OCI-LY1 (cell line): Measurements from ENCODE around the gene RBP4.

Experiments
- H2AFZ ChIP-seq: fragments of 200-600 bp; sonication (generic), shearing (Covaris generic); 2 replicates; pipeline ENCODE4 v1.6.0; 2014; ENCODE audit warnings: antibody characterized with exemption, mild to moderate bottlenecking, low read length
- H3F3A ChIP-seq: fragments of 200-600 bp; sonication (generic), shearing (Covaris generic); 2 replicates; pipeline ENCODE4 v1.6.0; 2014; ENCODE audit warnings: mild to moderate bottlenecking, antibody characterized with exemption, low read length, moderate library complexity; ENCODE audit not compliant: insufficient read depth
- H3K27ac ChIP-seq: fragments of 200-600 bp; sonication (generic); 2 replicates; pipeline ENCODE4 v1.5.1; 2014; ENCODE audit warnings: low read length, mixed run types, mild to moderate bottlenecking, low read depth; ENCODE audit not compliant: poor library complexity, severe bottlenecking
- H3K27me3 ChIP-seq: fragments of 200-600 bp; sonication (generic); 2 replicates; pipeline ENCODE4 v1.6.0; 2014; ENCODE audit warnings: antibody characterized with exemption, mild to moderate bottlenecking, low read length, moderate library complexity; ENCODE audit not compliant: insufficient read depth
- H3K36me3 ChIP-seq: fragments of 200-600 bp; sonication (generic); 2 replicates; pipeline ENCODE4 v1.6.1; 2014; ENCODE audit warnings: mild to moderate bottlenecking, antibody characterized with exemption, low read length, moderate library complexity, mixed read lengths; ENCODE audit not compliant: insufficient read depth
- H3K4me1 ChIP-seq: fragments of 200-600 bp; sonication (generic); 2 replicates; pipeline ENCODE4 v1.5.1; 2014; ENCODE audit warnings: mild to moderate bottlenecking, low read length, moderate library complexity; ENCODE audit not compliant: insufficient read depth, severe bottlenecking
- H3K4me2 ChIP-seq: fragments of 200-600 bp; sonication (generic), shearing (Covaris generic); 2 replicates; pipeline ENCODE4 v1.6.1; 2014; ENCODE audit warnings: low read length
- H3K4me3 ChIP-seq: fragments of 200-600 bp; sonication (generic); 2 replicates; pipeline ENCODE4 v1.5.1; 2014; ENCODE audit warnings: low read length, low read depth, mild to moderate bottlenecking, mixed read lengths; ENCODE audit not compliant: poor library complexity, severe bottlenecking
- H3K79me2 ChIP-seq: fragments of 200-600 bp; shearing (Covaris generic); 2 replicates; pipeline ENCODE4 v1.6.1; 2016; ENCODE audit warnings: mixed run types, low read length, mixed read lengths; ENCODE audit not compliant: insufficient read depth
- H3K9ac ChIP-seq: fragments of 200-600 bp; sonication (generic), shearing (Covaris generic); 2 replicates; pipeline ENCODE4 v1.6.1; 2014; ENCODE audit warnings: mild to moderate bottlenecking, low read length, mixed read lengths
- H3K9me2 ChIP-seq: fragments of 200-600 bp; sonication (generic), shearing (Covaris generic); 2 replicates; pipeline ENCODE4 v1.6.1; 2014; ENCODE audit warnings: low read depth, mild to moderate bottlenecking, low read length, mixed read lengths
- H3K9me3 ChIP-seq: fragments of 200-600 bp; shearing (Covaris generic); 2 replicates; pipeline ENCODE4 v1.6.1; 2014; ENCODE audit warnings: low read length, mixed read lengths
- H4K20me1 ChIP-seq: fragments of 200-600 bp; sonication (generic), shearing (Covaris generic); 2 replicates; pipeline ENCODE4 v1.6.0; 2016; ENCODE audit warnings: mild to moderate bottlenecking, low read length; ENCODE audit not compliant: insufficient read depth
- EZH2 ChIP-seq: fragments of 200-600 bp; sonication (generic), shearing (Covaris generic); IDR thresholded peaks from 2 replicates; pipeline ENCODE4 v1.8.0; 2017; ENCODE audit warnings: borderline replicate concordance, mixed run types, mild to moderate bottlenecking, antibody characterized with exemption, low read length, moderate library complexity, mixed read lengths
- TF ChIP-seq, protein P1 (sequence below): fragments of 200-600 bp; sonication (generic), shearing (Covaris generic); IDR thresholded peaks from 2 replicates; pipeline ENCODE4 v1.5.1; 2017; ENCODE audit warnings: mild to moderate bottlenecking, antibody characterized with exemption, low read length, moderate library complexity, mixed read lengths

Gene RBP4

DNA sequence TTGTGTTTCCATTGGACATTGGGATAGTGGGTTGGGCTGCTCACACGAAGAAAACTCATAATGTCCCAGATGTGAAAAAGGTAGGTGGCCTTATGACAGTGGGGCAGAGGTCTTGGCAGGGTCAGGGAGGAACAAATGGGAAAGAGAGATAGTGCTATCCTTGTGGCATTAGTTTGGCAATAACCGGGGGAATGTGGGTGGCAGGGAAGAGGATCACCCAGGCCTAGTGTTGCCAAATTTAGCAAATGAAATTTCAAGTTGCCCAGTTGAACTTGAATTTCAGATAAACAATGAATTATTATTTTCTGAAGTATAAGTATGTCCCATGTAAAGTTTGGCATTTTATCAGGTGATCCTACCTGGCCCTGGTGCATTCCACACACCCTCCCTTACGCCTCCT is 12.1 kb upstream of the RBP4 start:
- Histone ChIP-seq H3K4me2 (no peak overlapping the region), H4K20me1 (no peaks in the 10 kb centered on the region), H3K27ac (no peak overlapping the region), H3F3A (no peaks in the 10 kb centered on the region), H3K27me3 (no peaks in the 10 kb centered on the region), H3K9me3 (no peaks in the 10 kb centered on the region), H3K36me3 (no peaks in the 10 kb centered on the region), H3K79me2 (no peaks in the 10 kb centered on the region), H2AFZ (no peak overlapping the region), H3K4me1 (no peaks in the 10 kb centered on the region), H3K9ac (no peak overlapping the region), H3K4me3 (no peak overlapping the region), H3K9me2 (no peaks in the 10 kb centered on the region)
- TF ChIP-seq, protein P1, sequence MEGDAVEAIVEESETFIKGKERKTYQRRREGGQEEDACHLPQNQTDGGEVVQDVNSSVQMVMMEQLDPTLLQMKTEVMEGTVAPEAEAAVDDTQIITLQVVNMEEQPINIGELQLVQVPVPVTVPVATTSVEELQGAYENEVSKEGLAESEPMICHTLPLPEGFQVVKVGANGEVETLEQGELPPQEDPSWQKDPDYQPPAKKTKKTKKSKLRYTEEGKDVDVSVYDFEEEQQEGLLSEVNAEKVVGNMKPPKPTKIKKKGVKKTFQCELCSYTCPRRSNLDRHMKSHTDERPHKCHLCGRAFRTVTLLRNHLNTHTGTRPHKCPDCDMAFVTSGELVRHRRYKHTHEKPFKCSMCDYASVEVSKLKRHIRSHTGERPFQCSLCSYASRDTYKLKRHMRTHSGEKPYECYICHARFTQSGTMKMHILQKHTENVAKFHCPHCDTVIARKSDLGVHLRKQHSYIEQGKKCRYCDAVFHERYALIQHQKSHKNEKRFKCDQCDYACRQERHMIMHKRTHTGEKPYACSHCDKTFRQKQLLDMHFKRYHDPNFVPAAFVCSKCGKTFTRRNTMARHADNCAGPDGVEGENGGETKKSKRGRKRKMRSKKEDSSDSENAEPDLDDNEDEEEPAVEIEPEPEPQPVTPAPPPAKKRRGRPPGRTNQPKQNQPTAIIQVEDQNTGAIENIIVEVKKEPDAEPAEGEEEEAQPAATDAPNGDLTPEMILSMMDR: no peak
- no peak for TF ChIP-seq EZH2

DNA sequence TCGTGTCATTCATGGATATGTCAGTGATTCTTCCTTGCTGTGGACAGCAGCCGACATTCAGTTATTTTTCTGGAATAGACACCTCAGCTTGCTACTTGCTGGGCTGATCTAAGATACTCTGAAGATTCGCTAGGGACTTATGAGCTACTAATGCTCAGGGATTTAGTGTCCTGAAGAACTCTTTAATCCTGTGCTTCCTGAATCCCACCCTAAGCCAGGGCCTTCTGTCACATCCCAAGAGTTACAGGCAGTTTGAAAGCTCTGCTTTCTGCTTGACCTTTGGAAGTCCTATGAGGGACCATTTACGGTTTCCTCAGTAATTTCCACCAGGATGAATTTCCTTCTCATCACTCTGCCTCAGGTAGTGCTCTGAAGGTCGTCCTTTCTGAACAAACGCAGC is 11.3 kb upstream of the RBP4 start, which contains the start of gene PDE6C:
Gene PDE6C (plus strand): TSS at position 227 of the 400 bp plus-strand sequence. CDS start 189 bp downstream, outside the sequence.
- Histone ChIP-seq H3K9me3 (no peaks in the 10 kb centered on the region), H3K9ac (no peak within 1 kb of the TSS), H3K79me2 (no peaks in the 10 kb centered on the region), H3K36me3 (no peaks in the 10 kb centered on the region), H2AFZ (no peak within 1 kb of the TSS), H3K4me2 (no peak within 1 kb of the TSS), H4K20me1 (no peaks in the 10 kb centered on the region), H3K9me2 (no peaks in the 10 kb centered on the region), H3K4me3 (no peak within 1 kb of the TSS), H3K27ac (no peak within 1 kb of the TSS), H3F3A (no peaks in the 10 kb centered on the region), H3K4me1 (no peaks in the 10 kb centered on the region), H3K27me3 (no peaks in the 10 kb centered on the region)
- TF ChIP-seq, protein P1: no peak

DNA sequence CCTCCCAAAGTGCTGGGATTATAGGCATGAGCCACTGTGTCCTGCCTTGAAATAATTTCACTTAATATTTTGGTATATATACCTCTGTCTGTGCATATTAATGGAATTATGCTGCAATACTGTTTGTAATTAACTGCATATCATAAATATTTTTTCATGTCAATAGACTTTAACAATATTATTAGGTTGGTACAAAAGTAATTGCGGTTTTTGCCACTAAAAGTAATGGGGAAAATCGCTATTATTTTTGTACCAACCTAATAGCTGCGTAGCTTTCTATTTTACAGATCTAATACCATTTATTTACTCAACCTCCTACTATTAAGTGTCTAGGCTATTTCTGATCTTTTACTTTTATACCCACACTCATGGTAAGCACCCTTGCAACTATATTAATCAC is 7.4 kb upstream of the RBP4 start:
- no peak overlapping the region for H3K4me2 ChIP-seq
- no peak overlapping the region for H3K27ac ChIP-seq
- no peaks in the 10 kb centered on the region for H3K9me3 ChIP-seq
- no peak overlapping the region for H3K4me3 ChIP-seq
- no peaks in the 10 kb centered on the region for H3K9me2 ChIP-seq
- no peaks in the 10 kb centered on the region for H3F3A ChIP-seq
- H4K20me1 ChIP-seq: no peaks in the 10 kb centered on the region
- H3K27me3 ChIP-seq: no peaks in the 10 kb centered on the region
- H3K4me1 ChIP-seq: no peaks in the 10 kb centered on the region
- no peaks in the 10 kb centered on the region for H3K79me2 ChIP-seq
- no peak overlapping the region for H2AFZ ChIP-seq
- TF ChIP-seq, protein P1: no peak
- H3K9ac ChIP-seq: no peak overlapping the region
- no peaks in the 10 kb centered on the region for H3K36me3 ChIP-seq
